Peyer's patch (tissue), 4 donors: ENCODE measurements around the gene BRIP1.

Experiments used
- POLR2A ChIP-seq, 2 donors: fragments of 450-650 bp; IDR thresholded peaks; one replicate each; pipeline ENCODE4 v1.5.1; 2017; ENCODE audit warnings: antibody characterized with exemption in 2 of 2, mild to moderate bottlenecking in 2 of 2, moderate library complexity in 2 of 2
- TF ChIP-seq, protein P1 (sequence below), 6 experiments: fragments of 450-650 bp in 4 of 6; fragments of 200-600 bp in 2 of 6; sonication (generic) in 1 of 6; IDR thresholded peaks; one replicate each; pipeline ENCODE4 v1.5.1; 2017 to 2019; ENCODE audit warnings: antibody characterized with exemption in 6 of 6, mild to moderate bottlenecking in 3 of 6, moderate library complexity in 1 of 6

DNA sequence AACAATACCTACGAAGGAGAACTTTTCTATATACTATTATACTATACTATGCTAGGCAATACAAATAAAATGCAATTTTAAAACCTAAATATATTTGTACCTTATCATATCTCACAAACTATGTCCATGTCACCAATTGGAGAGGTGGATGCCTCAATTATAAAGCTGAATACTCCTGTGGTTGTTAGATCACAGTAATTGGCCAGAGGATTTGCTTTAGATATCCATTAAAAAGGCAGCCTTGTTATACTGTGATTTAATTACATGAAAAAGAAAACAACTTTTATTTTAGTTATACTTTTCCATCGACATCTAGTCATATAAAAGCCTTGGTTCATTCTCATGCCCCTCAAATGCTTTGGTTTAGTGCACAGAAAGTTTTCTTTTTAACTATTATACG lies 129.3 kb downstream of the BRIP1 start:
- TF ChIP-seq POLR2A (IDR thresholded peaks at IDR 0.05) = no peak
- TF ChIP-seq, protein P1, sequence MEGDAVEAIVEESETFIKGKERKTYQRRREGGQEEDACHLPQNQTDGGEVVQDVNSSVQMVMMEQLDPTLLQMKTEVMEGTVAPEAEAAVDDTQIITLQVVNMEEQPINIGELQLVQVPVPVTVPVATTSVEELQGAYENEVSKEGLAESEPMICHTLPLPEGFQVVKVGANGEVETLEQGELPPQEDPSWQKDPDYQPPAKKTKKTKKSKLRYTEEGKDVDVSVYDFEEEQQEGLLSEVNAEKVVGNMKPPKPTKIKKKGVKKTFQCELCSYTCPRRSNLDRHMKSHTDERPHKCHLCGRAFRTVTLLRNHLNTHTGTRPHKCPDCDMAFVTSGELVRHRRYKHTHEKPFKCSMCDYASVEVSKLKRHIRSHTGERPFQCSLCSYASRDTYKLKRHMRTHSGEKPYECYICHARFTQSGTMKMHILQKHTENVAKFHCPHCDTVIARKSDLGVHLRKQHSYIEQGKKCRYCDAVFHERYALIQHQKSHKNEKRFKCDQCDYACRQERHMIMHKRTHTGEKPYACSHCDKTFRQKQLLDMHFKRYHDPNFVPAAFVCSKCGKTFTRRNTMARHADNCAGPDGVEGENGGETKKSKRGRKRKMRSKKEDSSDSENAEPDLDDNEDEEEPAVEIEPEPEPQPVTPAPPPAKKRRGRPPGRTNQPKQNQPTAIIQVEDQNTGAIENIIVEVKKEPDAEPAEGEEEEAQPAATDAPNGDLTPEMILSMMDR (IDR thresholded peaks at IDR 0.05) = no peak
